Left kidney (tissue), 8 donors: ENCODE data around the gene ZBTB43. TPM values are rescaled to one million over a fixed set of nuclear protein-coding genes. Genes with fewer than 3 reads are reported as not detected.
A peak's percentile ranks its signal among the peaks of the same experiment; 100 is the strongest.
"Not testable (repeated sequence)": the region's sequence is repeated elsewhere in the genome, so short reads cannot be mapped to it uniquely, and the experiment has no call there.

Source experiments
- DNase-seq: peaks from one replicate; pipeline ENCODE4 v3.0.0-alpha.2; 2013
- long read RNA-seq, 8 donors: transcript quantifications; one replicate each; lab custom pipeline, GENCODE V29; 2026
- polyA plus RNA-seq: library from polyadenylated mRNA; unstranded; fragments of 120-200 nt; gene quantifications from one replicate; pipeline ENCODE4 v1.2.1, GENCODE V29; 2013; ENCODE audit not compliant: insufficient read length

The ZBTB43 gene
- polyA plus RNA-seq, result 21.7 TPM
- long read RNA-seq, donor 1, full-length matches to known transcripts, result 13 of 13 reads
- long read RNA-seq, donor 1, partial matches to known transcripts, result 0 of 13 reads
- long read RNA-seq, donor 1, other reads (novel, unspliced or antisense), result 0 of 13 reads
- long read RNA-seq, donor 2, full-length matches to known transcripts, result 18 of 18 reads
- long read RNA-seq, donor 2, partial matches to known transcripts, result 0 of 18 reads
- long read RNA-seq, donor 2, other reads (novel, unspliced or antisense), result 0 of 18 reads
- long read RNA-seq, donor 3, full-length matches to known transcripts, result 18 of 18 reads
- long read RNA-seq, donor 3, partial matches to known transcripts, result 0 of 18 reads
- long read RNA-seq, donor 3, other reads (novel, unspliced or antisense), result 0 of 18 reads
- long read RNA-seq, donor 4, result 0 reads
- long read RNA-seq, donor 5, full-length matches to known transcripts, result 15 of 15 reads
- long read RNA-seq, donor 5, partial matches to known transcripts, result 0 of 15 reads
- long read RNA-seq, donor 5, other reads (novel, unspliced or antisense), result 0 of 15 reads
- long read RNA-seq, donor 6, full-length matches to known transcripts, result 8 of 8 reads
- long read RNA-seq, donor 6, partial matches to known transcripts, result 0 of 8 reads
- long read RNA-seq, donor 6, other reads (novel, unspliced or antisense), result 0 of 8 reads
- long read RNA-seq, donor 7, full-length matches to known transcripts, result 21 of 21 reads
- long read RNA-seq, donor 7, partial matches to known transcripts, result 0 of 21 reads
- long read RNA-seq, donor 7, other reads (novel, unspliced or antisense), result 0 of 21 reads
- long read RNA-seq, donor 8, full-length matches to known transcripts, result 11 of 11 reads
- long read RNA-seq, donor 8, partial matches to known transcripts, result 0 of 11 reads
- long read RNA-seq, donor 8, other reads (novel, unspliced or antisense), result 0 of 11 reads

GRCh38 chr9:126804696-126805553, at the start of gene ZBTB43:
Gene ZBTB43 (plus strand): TSS chr9:126805040. CDS start chr9:126832510, 27,470 bp downstream.
- DNase-seq, result peak; percentile 97

GRCh38 chr9:126755317-126755875, 49.4 kb upstream of the ZBTB43 start:
- no peak for DNase-seq

GRCh38 chr9:126756238-126756637, 48.6 kb upstream of the ZBTB43 start:
- no peak for DNase-seq

GRCh38 chr9:126756876-126757415, 47.9 kb upstream of the ZBTB43 start:
- DNase-seq, result no peak

- no peak for DNase-seq
Measured at GRCh38 chr9:126758916-126759585, 45.8 kb upstream of the ZBTB43 start.

GRCh38 chr9:126761274-126761673, 43.6 kb upstream of the ZBTB43 start:
- no peak for DNase-seq

GRCh38 chr9:126763130-126763764, 41.6 kb upstream of the ZBTB43 start:
- DNase-seq, result no peak

GRCh38 chr9:126773004-126773607, 31.7 kb upstream of the ZBTB43 start:
- DNase-seq, result no peak

GRCh38 chr9:126775926-126776325, 28.9 kb upstream of the ZBTB43 start:
- DNase-seq, result no peak

- no peak for DNase-seq
Measured at GRCh38 chr9:126777733-126778132, 27.1 kb upstream of the ZBTB43 start.

GRCh38 chr9:126778141-126778540, 26.7 kb upstream of the ZBTB43 start:
- DNase-seq, result no peak

- DNase-seq, result not testable (repeated sequence)
Measured at GRCh38 chr9:126778696-126779095, 26.1 kb upstream of the ZBTB43 start.

- DNase-seq, result peak; percentile 86
Measured at GRCh38 chr9:126781186-126782052, 23.4 kb upstream of the ZBTB43 start.

GRCh38 chr9:126782053-126782388, 22.8 kb upstream of the ZBTB43 start:
- no peak for DNase-seq

GRCh38 chr9:126783949-126784348, 20.9 kb upstream of the ZBTB43 start:
- DNase-seq, result no peak

- DNase-seq, result no peak
Measured at GRCh38 chr9:126784401-126784800, 20.4 kb upstream of the ZBTB43 start.

GRCh38 chr9:126784841-126785240, 20.0 kb upstream of the ZBTB43 start:
- DNase-seq, result not testable (repeated sequence)

GRCh38 chr9:126788046-126788445, 16.8 kb upstream of the ZBTB43 start:
- DNase-seq, result no peak
